HG03095 (cell line): ENCODE measurements around the gene MLLT6.
A peak's percentile ranks its signal among the peaks of the same experiment; 100 is the strongest.
"Not testable (repeated sequence)": the region's sequence is repeated elsewhere in the genome, so short reads cannot be mapped to it uniquely, and the experiment has no call there.

Experiments
- ATAC-seq: cut with Tn5 transposase; IDR thresholded peaks from one replicate; pipeline ENCODE4 v1.9.1; 2021; ENCODE audit warnings: moderate library complexity; ENCODE audit not compliant: unreplicated experiment

MLLT6 gene

DNA sequence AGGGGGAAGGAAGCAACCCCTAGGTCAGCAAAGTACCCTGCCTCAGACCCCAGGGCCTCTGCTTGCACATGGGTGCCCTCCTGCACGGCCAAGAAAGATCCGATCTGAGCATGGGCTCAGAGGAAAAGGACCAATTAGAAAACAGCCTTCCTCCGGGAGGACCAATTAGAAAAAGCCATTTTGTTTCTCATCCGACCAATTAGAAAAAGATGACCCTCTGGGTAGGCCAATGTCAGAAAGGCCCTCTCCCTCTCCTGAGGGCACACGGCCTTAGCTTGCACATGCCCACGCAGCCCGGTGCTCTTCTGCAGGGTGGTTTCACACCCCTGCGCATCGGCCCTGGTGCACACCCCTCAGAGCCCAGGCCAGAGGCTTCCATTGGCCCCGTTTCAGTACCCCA, 20.0 kb downstream of the MLLT6 start:
- no peak for ATAC-seq

DNA sequence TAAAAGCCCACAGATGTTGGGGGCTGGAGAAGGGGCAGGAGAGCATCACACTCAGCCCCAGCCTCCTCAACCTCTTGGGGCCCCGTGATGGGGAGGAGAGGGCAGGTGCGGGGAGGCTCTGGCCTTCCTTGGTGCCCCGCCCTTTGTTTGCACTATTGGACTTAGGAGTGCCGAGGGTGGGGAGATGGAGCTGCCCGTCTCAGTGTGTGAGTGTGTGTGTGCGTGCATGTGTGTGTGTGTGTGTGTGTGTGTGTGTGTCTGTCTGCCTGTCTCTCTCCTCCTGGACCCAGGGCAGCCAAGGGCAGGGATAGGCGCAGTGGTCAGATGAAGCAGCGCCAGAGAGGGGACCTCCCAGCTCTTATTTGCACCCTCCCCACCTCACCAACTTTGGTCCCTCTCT, 21.1 kb downstream of the MLLT6 start:
- ATAC-seq: not testable (repeated sequence)

DNA sequence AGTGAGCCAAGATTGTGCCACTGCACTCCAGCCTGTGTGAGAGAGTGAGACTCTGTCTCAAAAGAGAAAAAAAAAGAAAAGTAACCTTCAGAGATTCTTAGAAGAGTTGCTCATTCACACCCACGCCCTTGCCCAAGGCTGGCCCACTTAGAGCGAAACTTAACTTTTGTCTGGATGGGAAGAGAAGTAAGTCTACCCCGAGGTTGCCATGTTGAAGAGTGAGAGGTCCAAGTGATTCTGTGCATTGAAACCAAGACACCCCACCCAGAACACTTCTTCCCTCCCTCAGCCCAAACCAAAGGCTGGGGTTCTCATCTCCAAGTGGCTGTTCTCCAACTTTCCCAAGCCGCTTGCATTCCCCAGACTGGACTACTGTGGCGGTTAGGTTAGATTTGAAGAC, 22.7 kb downstream of the MLLT6 start:
- no peak for ATAC-seq

DNA sequence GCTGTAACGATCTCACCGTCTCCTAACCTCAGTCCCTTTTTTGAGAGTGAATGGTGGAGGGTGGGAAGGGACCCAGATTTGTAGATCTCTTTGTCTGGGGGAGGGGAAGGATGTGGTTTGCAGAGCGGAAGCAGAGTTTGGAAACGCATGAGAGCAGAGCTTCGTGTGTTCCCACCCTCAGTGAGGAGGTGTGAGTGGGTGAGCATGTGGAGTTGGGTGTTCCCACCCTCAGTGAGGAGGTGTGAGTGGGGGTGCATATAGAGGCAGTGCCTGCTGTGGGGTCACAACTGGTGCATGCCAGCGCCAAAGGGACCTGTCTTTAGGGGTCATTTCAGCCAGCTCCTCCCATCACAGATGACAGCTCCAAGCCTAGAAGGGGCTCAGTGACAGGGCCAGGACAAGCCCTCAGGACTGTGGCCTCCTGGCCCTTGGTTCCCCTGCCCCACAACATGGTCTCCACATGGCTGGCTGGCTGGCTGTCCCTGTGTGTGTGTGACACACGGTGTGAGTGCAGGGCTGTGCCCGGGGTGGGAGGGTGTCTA, 23.3 kb downstream of the MLLT6 start:
- ATAC-seq: no peak

DNA sequence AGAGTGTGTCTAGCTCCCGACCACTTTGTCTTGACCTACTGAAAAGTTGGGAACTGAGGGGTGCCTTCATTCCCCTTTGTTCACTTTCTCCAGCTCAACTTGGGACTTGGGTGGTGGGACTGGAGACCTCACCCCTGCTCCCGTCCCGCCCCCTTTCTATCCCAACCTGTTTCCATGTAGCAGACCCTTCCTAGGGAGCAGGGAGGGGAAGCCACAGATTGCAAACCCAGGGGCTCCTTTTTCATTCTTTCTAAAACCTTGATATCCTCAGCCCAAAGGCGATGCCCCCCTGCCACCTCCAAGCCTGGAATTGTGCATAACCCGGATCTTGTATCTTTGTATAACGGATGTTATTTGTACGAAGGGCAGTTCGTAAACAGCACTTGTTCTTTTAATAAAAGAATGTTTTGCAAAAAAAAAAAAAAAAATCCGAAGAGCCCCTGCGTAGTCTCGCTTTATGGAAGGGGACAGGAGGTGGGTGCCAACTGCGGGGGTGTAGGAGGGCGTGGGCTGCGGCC, 24.4 kb downstream of the MLLT6 start:
- ATAC-seq: no peak

DNA sequence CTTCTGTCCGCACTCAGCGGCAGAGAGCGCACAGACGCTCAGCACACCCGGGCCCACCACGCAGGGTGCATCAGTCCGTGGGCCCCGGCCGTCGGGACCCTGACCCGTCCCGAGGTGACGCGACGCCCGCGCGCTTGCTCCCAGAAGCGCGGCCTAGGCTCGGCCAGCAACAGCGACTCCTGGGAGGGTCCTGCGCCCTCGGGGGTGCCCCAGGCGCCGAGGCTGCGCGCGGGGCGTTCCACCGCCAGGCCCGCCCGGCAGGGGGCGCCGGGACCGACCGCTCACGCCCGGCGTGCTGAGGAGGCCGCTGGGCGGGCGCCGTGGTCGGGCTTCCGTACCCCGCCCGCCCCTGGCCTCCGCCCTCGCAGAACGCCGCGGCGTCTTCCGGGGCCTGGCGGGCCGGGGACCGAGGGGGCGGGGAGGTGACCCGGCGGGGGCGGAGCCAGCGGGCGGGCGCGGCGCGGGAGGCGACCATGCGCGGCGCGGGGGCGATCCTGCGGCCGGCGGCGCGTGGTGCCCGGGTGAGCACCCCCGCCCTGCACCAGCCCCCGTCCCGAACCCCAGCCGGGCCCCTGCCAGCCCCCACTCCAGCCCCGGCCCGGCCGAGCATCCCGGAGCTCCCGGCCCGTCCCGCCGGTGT, 24.9 kb downstream of the MLLT6 start, which contains the start of gene CISD3:
CISD3 (plus strand) TSS at position 456 of the 640 bp plus-strand sequence; CDS start at position 474, 18 bp downstream.
- peak; percentile 71 for ATAC-seq

DNA sequence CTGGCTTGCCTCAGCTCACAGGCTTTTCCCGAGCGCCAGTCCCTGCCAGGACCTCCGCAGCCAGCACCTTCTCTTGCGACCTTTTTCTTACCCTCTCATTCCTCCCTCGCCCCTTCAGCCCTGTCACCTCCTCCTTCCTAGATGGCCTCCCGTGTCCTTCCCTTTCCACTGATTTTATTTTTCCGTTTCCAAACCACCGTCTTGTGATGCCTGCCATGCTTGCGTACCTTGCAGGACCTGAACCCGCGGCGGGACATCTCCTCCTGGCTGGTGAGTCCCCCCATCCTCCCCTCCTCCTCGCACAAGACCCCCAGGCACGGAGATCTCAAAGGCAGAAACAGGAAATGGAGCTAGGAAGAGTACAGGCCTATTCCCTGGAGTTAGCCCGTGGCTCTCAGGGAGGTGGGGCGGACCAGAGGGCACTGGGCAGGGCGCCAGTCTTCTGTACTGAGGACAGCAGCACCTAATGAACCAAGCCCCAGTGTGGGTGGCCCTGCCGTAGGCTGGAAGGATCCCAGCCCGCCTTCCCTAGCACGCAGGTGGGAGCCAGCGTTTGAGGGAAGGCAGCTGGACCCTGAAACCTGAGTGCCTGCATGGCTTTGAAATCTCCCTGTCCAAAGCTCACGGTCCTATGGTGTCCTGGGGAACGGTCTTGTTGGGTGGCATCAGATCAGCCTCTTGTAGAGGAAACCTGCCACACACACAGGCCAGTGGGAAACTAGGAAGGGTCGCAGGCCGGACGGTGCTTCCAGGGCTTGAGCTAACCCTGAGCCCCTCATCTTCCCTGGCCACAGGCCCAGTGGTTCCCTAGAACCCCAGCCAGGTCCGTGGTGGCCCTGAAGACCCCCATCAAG, 25.7 kb downstream of the MLLT6 start:
- ATAC-seq: no peak

DNA sequence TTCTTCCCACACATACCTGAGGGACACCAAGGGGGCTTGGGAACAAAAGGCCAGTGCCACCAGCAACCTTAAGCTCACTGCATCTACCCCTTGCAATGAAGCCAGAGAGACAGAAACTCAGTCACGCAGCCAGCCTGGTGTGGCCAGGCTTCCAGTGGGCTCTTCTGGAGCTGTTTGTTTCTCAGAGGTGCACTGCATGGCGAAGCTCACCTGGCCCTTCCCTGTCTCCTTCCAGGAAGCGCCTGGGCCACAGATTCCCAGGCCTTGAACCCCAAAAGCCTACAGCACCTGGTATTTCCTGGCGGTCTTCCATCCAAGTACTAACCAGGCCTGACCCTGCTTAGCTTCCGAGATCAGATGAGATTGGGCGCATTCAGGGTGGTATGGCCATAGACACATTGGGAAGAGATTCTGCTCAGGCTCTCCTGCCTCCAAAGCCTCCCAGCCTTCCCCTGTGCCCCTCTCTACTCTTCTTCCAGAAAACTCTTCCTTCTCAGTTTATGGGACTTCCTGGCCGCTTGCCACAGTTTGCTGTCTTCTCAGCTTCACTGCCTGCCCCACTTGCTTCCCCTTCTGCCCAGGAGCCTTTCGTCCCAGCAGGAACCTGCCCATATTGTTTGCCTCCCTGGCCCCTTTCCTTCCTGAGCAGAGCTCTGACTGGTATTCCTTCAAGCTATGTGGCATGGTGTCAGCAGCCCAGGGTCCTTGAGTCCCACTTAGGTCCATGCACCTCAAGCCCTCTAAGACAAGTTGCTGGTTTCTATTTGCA, 26.6 kb downstream of the MLLT6 start:
- ATAC-seq: no peak

DNA sequence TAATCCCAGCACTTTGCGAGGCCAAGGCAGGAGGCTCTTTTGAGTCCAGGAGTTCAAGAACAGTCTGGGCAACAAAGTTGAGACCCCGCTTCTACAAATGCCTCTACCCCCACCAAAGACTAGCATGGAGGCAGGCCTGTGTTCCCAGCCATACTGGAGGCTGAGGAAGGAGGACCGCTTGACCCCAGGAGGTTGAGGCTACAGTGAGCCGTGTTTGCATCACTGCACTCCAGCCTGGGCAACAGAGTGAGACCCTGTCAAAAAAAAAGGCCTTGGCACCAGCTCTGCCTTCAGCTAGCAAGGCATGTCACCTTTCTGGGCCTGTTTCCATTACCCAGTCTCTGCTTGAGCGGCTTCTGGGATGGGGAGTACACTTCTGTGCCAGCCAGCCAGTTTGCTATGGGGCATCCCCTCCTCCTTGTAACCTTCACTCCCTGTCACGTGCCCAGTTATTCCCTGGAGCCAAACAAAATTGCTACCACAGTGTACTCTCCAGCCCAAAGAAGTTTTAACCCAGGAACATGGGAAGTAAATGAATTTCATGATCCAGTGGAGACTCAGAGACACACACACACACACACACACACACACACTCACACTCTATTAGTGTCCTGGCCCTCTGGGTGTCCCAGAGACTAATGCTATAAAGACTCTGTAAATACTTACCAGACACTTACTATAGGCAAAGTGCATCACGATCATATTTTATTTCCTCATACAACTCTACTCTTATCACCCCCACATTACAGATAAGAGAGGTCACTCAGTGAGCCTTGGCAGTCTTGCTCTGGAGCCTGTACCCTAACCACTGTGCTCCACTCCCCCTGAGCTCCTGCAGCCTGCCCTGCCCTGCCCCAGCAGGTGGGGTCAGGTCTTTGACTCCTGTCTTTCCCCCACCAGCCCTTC, 27.6 kb downstream of the MLLT6 start:
- no peak for ATAC-seq

DNA sequence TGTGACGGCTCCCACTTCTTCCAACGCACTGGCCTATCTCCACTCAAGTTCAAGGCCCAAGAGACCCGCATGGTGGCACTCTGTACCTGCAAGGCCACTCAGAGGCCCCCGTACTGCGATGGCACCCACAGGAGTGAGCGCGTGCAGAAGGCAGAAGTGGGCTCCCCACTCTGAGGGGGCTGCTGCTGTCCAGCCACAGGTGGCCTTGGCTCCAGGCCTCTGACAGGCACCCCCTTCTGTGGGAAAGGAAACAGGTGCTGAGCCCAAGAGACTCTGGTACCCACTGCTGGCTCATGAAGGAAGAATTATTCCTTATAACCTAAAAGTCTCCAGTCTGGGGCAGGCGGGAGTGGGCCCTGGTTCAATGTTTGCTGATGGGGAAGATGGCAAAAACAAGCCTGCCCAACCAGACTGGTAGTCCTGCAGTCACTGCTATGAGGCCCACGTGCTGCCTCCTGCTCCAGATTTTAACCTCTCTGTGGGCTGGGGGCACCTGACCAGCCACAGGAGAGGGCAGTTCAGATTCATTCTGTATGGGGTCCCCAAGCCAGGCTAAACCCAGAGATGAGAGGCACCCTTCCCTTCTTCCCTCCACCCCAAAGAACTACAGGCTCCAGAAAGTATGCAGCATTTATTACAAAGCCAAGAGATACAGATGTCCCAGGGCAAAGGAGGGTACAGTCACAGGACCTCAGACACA, 28.4 kb downstream of the MLLT6 start:
- no peak for ATAC-seq

DNA sequence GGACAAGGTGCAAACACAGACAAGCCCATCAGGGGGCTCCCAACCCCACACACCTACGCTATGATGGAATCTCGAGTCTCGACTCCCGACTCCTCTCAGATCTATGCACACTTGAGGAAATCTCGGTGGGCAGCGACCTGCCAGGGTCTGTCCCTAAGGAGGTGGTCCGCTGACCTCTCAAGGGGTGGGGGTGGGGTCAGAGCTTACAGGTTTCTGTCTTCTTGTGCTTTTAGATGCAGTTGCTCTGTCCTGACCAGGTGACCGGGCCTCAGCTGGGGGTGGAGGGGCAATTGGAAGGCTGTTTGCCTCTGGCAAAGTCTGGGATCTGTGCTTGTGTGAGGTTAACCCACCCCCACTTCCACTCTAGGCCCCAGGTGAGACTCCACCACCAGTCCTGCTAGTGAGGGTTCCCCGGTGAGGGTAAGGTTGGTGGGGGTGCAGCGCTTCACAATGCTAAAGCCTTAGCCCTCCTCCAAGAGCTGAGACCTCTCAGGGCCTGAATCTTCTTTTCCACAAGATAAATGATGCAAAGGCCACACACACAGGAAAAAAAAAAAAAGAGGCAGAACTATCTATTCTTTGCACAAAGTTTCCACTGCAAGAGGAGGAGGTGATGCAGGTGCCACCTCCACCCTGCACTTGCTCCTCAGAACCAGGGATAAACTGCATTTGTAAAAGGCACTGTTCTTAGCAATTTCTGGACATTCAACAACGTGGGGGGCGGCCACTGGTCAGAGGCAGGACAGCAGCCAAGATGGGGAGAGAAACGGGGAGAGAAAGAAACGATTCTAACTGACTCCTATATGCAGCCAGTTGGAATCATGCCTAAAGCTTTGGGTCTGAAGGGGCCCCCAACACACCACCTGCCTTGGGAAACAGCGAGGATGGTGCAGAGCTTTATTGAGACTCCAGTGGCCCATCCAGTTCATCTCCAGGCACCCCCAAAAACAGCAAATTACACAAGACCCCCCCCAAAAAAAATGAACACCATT, 29.2 kb downstream of the MLLT6 start:
- ATAC-seq: no peak

DNA sequence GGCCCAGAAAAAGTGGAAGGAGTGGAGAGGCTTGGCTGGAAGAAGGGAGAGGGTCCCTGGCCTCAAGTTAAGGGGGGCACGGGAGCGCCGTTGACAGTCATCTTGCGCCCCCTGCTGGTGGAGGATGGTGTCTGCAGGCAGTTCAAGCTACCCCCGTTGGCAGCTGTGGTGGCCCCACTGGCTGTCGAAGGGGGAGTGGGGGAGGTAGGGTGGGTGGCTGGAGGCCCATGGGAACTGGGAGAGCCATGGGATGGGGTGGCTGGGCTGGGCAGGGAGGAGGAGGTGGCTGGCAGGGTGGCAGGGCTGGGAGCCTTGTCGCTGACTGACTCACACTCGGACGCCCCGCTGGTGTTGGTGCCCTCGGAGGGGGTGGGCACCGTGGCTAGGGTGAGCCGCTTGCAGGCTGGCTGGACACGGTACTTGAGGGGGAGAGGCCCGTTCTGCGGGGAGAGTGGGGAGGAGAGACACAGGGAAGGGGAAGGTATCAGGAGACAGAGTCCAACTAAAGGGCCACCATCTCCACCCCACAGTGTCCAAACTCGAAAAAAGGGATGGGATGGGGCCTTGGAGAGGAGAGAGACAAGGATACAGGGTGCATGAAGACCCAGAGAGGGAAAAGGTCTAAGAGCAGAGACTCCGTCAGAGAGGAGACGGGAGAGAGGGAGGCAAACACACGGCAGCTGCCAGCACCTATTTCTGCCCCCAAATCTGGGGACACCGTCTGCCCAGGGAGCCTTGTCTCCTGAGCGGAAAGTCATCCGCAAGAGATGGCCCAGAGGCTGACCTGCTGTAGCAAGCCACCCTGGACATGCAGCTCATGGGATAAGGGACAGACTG, 30.3 kb downstream of the MLLT6 start:
- ATAC-seq: no peak

DNA sequence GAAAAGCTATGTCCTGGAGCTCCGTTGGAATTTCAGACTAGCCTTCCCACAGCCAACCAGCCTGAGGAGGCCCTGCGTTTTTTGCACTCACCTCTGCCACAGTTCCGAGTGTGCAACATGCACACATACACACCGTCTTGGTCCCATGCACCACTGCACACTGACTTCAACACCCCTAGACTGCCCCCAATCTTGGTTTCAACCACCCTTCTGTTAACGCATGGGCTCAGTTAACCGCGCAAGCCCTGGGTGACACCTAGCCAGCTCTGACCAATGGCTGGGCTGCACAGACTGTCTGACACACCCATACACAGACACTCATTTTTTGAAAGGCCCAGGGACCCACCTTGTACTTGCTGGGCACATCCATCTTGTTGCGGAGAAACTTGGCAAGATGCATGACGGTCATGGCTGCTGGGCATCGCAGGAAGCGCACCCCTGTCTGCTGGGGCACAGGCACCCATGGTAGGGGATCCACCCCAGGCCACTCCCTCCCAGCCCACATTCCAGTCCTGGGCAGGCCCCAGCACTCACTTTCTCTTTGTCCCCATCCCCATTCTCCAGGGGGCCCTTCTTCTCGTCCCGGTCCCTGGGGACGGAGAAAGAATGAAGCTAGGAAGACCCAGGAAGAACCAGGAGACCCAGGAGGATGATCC, 33.1 kb downstream of the MLLT6 start:
- no peak for ATAC-seq

DNA sequence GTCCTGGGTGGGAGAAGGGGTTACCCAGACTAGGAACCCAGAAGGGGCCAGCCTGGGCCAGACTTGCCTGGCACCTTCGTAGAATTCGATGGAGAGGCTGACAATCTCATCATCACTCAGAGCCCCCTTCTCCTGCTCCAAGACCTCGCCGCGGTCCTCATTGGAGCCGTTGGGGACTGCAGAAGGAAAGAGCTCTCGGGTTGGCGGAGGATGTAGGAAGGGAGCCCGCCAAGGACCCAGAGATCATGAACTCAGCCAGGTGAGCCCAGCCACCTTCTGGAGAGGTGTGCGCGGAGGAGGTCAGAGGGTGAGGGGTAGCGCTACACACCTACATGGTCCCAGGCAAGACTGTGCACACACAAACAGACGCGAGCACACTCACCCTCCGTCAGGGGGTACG, 33.6 kb downstream of the MLLT6 start:
- no peak for ATAC-seq

DNA sequence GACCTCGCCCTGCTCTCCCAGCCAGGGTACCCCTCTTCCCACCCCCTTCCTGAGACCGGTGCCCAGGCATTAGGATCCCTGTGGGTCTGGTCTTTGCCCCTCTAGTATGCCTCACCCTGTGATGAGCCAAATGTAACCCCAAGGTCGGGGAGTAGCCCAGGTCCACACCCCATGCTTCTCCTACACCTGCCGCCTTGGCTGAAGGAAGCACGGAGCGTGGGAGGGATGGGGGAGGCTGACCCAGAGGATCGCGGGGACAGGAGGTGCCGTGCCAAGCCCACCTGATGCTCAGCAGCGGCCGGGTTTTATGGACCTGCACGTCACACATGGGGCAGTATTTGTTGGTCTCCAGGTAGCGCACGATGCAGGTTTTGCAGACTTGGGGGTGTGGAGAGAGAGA, 34.2 kb downstream of the MLLT6 start:
- ATAC-seq: no peak

DNA sequence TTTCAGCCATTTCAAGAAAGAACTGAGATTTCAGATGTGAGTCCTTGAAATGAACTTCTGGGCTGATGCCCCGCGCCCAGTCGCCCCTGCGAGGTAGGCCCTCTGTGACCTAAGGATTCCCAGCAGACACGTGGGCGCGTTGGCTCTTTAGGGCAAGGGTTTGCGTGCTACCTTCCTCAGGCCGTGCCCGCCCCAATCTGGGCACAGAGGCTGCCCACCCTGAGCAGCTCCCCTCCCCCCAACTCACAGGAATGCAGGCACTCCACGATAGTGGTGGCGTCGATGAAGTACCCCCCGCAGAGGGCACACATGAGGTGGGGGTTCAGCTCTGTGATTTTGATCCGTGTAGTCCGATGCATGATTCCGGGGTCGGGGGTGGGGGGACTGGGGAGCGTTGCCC, 35.0 kb downstream of the MLLT6 start:
- no peak for ATAC-seq

DNA sequence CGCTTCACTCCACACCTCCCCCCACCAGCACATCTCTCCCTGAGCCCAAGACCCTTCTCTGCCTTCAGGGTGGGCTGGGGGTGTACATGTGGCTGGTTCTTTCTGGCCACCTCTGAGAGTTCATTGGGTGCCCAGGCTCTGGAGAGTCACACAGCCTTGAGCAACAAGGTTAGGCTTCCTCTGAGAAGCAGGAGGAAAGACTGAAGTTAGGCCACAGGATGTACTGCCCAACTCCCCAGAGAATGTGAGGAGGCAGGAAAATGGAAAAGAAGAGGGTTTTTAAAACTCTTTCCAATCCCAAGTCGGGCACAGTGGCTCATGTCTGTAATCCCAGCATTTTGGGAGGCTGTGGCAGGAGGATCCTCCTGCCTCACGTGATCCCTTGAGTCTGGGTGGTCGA, 35.7 kb downstream of the MLLT6 start:
- no peak for ATAC-seq
